Motor neuron (in vitro differentiated cells): ENCODE measurements around the gene PLPP1. TPM values are rescaled to one million over a fixed set of nuclear protein-coding genes. Genes with fewer than 3 reads are reported as not detected.
A peak's percentile ranks its signal among the peaks of the same experiment; 100 is the strongest.
"Not testable (repeated sequence)": the region's sequence is repeated elsewhere in the genome, so short reads cannot be mapped to it uniquely, and the experiment has no call there.

Source experiments
- ATAC-seq, 8 experiments: fragments of 200-7000 bp; cut with Tn5 transposase; replicated peaks in 6 of 8; 2 replicates each; pipeline ENCODE4 v1.8.0; 2021; ENCODE audit warnings: mild to moderate bottlenecking in 8 of 8, moderate library complexity in 8 of 8
- H3K27ac ChIP-seq, 2 donors: fragments of 250-450 bp; sonication (Bioruptor Pico); 2 replicates each; pipeline ENCODE4 v1.9.0; 2021; ENCODE audit warnings: antibody characterized with exemption in 2 of 2, mild to moderate bottlenecking in 2 of 2, moderate library complexity in 1 of 2
- H3K4me1 ChIP-seq, 2 donors: fragments of 250-450 bp; sonication (Bioruptor Pico); replicated peaks in 1 of 2; 2 replicates each; pipeline ENCODE4 v1.6.1; 2021; ENCODE audit warnings: antibody characterized with exemption in 2 of 2, mild to moderate bottlenecking in 2 of 2, moderate library complexity in 1 of 2
- H3K4me3 ChIP-seq, 5 donors: fragments of 250-450 bp; sonication (Bioruptor Pico); 2 replicates each; pipeline ENCODE4 v1.9.0; 2021; ENCODE audit warnings: antibody characterized with exemption in 5 of 5, mild to moderate bottlenecking in 5 of 5, moderate library complexity in 4 of 5
- WGBS, 10 experiments: fragments of 450-650 bp; shearing (Covaris generic); methylation state at CpG; one replicate each; pipeline ENCODE4 v1.0.0; 2022; 5-methylcytosine and 5-hydroxymethylcytosine counted together
- in situ Hi-C, 9 experiments: fragments of 400-800 bp; cut with MboI; loops; one replicate each; pipeline ENCODE4 v1.15.0; 2021; ENCODE audit warnings: low sequenced_read_pairs in 9 of 9, low pct_unique_long_range_greater_than_20kb in 2 of 9; ENCODE audit not compliant: unreplicated experiment in 9 of 9
- total RNA-seq, 8 experiments: library from RNA; unstranded; fragments of 300-600 nt; gene quantifications; 2 replicates each; pipeline versions ENCODE4 v1.2.3 to v1.2.4, GENCODE V29; 2022

The PLPP1 gene
- total RNA-seq, 8 experiments from 2014 or later = 9.3 to 57.8 (median 14.7) TPM

DNA sequence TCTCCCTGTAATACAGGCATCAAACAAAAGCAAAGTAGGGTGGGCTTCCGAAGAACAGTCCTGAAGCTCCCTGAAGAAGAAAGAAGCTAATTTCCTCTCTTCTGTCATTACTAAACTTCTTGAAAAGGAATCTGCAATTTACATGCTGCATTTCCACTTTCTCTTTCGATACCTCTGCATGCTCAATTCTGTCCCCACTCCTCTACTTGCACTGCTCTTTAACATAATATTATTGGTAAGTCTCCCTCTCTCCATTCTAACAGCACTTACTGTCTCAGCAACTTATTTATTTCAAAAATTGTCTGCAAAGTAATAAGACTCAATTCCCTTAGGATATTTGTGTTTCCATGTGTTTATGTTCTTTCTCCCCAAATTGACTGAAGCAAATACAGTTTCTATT lies 3.9 kb upstream of the PLPP1 start:
- ATAC-seq = no peak
- no peak overlapping the region for H3K27ac ChIP-seq
- WGBS, 10 experiments = 0 to 50% (median 17%) methylated on average over 1 to 2 of the region's 2 CpGs
- in situ Hi-C loops = no loop called here
- peaks cover 7% of the 10 kb centered on the region in 2 donors for H3K4me1 ChIP-seq
- no peak overlapping the region for H3K4me3 ChIP-seq

DNA sequence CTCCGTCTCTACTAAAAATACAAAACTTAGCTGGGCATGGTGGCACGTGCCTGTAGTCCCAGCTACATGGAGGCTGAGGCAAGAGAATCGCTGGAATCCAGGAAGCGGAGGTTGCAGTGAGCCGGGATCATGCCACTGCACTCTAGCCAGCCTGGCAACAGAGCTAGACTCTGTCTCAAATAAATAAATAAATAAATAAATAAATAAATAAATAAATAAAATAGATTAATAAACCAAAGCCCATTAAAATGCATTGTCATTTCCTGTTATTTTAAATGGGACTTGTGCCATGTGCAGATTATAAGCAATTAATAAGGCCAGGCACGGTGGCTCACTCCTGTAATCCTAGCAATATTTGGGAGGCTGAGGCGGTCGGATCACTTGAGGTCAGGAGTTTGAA lies 2.6 kb upstream of the PLPP1 start:
- 60 to 100% (median 97%) methylated on average over 1 to 7 of the region's 8 CpGs; no CpG with 5 or more reads in 1 of the 10 experiments for WGBS, 10 experiments
- ATAC-seq, in situ Hi-C loops, H3K27ac ChIP-seq, H3K4me3 ChIP-seq: not testable (repeated sequence)
- peaks cover 16 to 17% of the 10 kb centered on the region in 2 donors for H3K4me1 ChIP-seq

DNA sequence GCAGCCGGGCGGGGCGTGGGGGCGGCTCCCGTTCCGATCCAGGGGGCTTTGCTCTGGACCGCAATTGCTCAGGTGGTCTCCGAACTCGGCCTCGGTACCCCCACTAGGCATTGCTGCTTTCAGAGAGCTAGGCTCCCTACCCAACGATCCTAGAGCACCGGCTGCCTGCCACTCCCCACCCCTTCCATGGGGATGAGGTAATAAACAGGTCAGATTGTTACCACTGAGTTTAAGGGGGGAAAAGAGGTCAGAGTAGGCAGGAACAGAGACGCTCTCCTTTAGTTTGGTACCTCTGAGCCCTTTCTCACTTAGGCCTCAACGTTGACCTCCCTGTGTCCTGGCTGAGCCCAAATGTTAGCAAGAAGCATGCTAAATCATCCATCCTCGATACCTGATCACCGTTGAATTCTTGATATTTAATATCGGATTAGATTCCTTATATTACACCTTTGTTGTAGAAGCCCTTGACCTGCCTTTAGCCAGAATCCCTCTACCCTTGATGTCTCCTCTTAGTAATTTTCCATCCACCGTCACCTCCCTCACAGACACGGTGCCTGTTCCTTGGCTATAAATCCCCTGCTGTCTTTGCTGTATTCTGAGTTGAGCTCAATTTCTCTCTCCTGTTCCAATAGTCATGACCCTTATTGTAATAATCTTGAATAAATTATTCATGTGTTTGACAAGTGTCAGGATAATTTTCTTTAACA lies 588 bp upstream of the PLPP1 start:
- H3K27ac ChIP-seq = peak overlapping the region; percentile 90 to 94
- ATAC-seq = peak in 6 of 8 experiments; percentile 5 to 39 (median 16)
- peak overlapping the region; percentile 68 to 98 (median 81) for H3K4me3 ChIP-seq
- in situ Hi-C loops = no loop called here
- peaks cover 16 to 17% of the 10 kb centered on the region in 2 donors for H3K4me1 ChIP-seq
- 3 to 39% (median 19%) methylated on average over 1 to 13 of the region's 19 CpGs; no CpG with 5 or more reads in 3 of the 10 experiments for WGBS, 10 experiments

DNA sequence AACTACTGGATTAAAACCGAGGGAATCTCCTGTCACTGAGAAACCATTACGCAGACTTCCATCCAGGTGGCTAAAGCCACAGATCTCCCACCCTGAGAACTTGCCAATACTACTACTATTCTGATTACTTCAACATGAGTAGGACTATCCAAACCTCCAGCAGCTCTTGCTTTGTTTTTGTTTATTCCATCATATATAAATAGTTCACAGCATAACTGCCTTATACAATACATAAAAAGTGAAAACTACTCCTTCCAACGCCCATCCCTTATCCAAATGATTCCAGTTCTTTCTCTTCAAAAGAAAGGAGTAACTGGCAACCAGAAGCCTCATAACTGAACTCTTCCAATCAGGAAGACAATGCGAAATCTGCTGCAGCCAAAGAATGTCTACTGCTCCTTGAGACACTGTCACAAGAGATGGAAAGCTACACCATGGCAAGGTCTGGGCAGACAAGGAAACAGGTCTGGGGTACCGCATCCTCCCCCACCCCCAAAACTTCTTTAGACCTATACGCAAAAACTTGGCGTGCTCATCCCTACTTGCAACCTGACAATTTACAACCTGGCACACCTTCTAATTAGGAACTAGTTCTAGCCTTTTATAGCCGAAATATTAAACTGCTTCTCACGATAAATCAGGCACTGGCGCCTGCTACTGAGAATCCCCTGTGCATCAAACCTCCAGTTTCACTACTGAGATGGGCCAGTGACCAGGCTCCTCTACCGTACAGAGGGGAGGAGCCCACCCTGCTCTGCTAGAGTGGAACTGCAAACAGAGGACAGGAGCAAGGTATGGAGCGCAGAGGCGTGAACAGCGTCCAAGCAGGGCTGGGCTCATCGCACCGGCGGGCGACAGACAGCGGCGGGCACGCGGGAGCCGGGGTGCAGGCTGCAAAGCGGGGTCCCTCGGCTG lies 986 bp downstream of the PLPP1 start:
- 0 to 50% (median 7%) methylated on average over 1 to 11 of the region's 25 CpGs; no CpG with 5 or more reads in 1 of the 10 experiments for WGBS, 10 experiments
- peak; percentile 45 to 71 (median 67) for ATAC-seq

DNA sequence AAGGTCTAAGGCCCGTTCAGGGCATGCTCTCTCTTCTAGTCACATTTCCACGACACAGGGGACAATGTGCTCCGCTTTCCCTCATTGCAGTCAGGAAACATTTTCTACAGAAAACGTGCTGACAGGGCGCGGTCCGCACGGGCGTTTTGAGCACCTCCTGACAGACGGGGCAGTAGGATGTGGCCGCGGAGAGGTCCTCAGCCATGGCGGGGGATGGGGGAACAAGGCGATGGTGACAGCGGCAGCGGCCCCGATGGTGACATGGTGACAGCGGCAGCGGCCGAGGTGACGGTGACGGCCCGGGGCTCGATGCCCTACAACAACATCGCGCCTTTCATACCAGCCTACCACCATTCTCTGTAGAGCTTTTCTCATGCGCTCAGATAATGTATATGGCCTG lies 4.1 kb downstream of the PLPP1 start:
- no peak overlapping the region for H3K4me3 ChIP-seq
- peaks cover 14% of the 10 kb centered on the region in 2 donors for H3K4me1 ChIP-seq
- ATAC-seq = no peak
- WGBS, 10 experiments = 51 to 96% (median 92%) methylated on average over 2 to 14 of the region's 27 CpGs; no CpG with 5 or more reads in 3 of the 10 experiments
- in situ Hi-C loops = no loop called here
- H3K27ac ChIP-seq = no peak overlapping the region

More for the DNA sequence above, 986 bp downstream of the PLPP1 start:
- peak overlapping the region; percentile 68 to 98 (median 81) for H3K4me3 ChIP-seq
- peak overlapping the region; percentile 90 to 94 for H3K27ac ChIP-seq
- in situ Hi-C loops = no loop called here
- H3K4me1 ChIP-seq = peaks cover 16 to 17% of the 10 kb centered on the region in 2 donors

DNA sequence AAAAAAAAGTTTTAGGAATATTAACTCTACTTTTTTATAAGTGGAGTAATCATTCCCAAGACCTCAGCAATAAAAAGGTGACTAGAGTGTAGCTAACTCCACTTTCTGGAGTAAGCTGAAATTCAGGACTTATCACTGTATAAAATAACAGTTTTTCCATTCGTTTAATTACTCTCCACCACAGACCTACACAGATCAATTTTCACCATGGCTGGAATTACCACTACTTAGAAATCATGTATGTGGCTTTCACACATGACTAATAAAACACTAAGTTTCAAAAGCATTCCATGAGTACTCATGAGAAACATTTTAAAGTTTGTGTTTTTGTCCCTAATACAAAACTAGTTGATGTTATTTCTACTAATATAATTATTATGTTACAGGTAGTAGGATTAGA lies 9.9 kb downstream of the PLPP1 start:
- no peaks in the 10 kb centered on the region for H3K4me1 ChIP-seq
- in situ Hi-C loops = no loop called here
- 0 to 100% (median 89%) methylated on average over 1 of the region's 1 CpG; no CpG with 5 or more reads in 3 of the 10 experiments for WGBS, 10 experiments
- H3K4me3 ChIP-seq = no peak overlapping the region
- ATAC-seq = no peak
- H3K27ac ChIP-seq = no peak overlapping the region

DNA sequence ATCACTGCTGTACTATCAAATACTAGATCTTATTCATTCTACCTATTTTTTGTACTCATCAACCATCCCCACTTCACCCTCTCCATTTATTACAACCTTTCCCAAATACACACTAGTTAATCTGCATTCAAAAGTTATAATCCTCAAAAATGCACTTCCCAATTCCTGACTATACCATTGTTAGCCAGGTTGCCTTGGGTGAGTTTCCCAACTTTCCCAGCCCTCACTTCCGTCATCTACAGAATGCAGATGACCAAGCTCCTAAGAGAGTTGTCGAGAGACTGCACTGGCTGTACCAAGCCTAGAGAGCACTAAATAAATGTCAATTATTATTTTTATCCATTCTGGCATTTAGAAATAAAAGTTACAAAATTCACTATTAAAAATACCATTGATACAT lies 11.5 kb downstream of the PLPP1 start:
- WGBS, 10 experiments = 93 to 100% (median 100%) methylated on average over 1 to 2 of the region's 2 CpGs
- no peaks in the 10 kb centered on the region for H3K4me1 ChIP-seq
- no peak overlapping the region for H3K27ac ChIP-seq
- ATAC-seq = no peak
- no peak overlapping the region for H3K4me3 ChIP-seq
- in situ Hi-C loops = no loop called here

DNA sequence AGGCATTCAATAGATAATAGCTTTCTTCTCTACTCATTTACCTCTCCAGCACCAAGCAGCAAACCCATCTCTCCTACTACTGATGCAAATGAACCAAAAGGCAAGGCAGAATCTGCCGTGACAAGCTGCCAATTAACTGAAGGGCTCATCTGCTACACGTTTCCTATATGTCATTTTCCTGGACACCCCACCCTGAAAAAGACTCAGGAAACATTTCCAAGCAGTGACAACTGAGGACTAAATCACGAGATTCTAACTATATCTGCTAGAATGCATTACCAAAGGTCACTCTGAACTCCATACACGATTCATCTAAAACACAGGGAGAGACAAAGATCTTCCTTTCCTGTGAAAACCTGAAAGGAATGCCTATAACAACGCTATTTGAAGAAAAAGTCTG lies 12.9 kb downstream of the PLPP1 start:
- no peak overlapping the region for H3K27ac ChIP-seq
- ATAC-seq = peak in 2 of 8 experiments; percentile 58 to 63
- no peaks in the 10 kb centered on the region for H3K4me1 ChIP-seq
- in situ Hi-C loops = no loop called here
- H3K4me3 ChIP-seq = no peak overlapping the region
- 20 to 94% (median 80%) methylated on average over 1 to 5 of the region's 5 CpGs; no CpG with 5 or more reads in 1 of the 10 experiments for WGBS, 10 experiments

DNA sequence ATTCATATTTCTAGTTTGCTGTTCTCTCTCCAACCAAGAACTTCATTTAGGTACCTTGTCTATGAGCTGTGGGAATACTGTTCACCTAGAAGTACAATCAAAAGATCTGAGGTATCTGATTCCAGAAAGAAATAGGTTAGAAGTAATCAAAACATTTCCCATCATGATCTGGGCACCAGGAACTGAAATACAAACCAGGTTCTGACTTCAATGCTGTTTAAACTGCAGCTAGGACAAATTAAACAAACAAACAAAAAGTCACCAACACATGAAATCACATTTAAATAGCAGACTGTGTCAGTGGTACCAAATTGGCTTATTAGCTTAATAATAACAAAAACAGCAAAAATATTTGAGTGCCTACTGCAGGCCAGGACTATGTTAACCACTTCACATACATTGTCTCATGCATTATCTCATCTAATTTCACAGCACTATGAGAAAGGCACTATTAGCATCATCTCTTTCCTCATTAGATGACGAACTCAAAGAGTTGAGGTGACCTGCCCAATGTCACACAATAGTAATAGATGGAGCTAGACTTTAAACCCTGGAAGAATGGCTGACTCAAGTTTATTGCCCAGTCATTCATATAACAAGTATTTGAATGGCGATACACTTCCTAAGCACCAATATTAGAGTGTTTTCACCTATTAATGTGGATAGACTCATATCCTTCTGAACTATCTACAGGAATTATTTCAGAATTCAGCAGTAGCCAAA lies 14.5 kb downstream of the PLPP1 start:
- H3K27ac ChIP-seq = no peak overlapping the region
- WGBS, 10 experiments = 72 to 100% (median 90%) methylated on average over 1 to 2 of the region's 2 CpGs; no CpG with 5 or more reads in 5 of the 10 experiments

DNA sequence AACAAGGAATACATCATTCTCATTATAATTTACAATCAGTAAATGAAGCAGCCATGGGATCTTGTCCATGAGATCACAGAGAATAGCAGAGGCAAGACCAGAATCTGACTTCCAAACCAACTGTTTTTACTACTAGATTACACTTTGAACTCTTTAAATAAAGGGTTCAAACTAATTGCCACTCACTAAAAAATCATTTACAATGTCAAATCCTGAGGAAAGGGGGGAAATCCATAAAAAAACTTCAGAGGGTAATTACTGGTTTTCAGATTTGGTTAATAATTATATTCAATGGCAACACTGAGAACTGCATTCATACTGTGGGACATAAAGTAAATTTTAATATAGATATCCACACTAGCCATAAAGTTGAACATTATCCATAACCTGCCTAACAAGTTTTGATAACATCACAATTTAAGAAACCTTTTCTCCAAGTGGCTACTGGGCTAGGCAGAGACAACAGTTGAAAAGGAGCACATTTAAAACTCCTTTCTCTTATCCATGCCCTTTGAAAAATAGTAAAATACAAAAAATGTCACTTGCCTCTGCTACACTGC lies 15.9 kb downstream of the PLPP1 start:
- Histone ChIP-seq H3K4me3 (no peak overlapping the region), H3K4me1 (no peaks in the 10 kb centered on the region), H3K27ac (no peak overlapping the region)
- in situ Hi-C loops = no loop called here
- no peak for ATAC-seq

More for the DNA sequence above, 14.5 kb downstream of the PLPP1 start:
- no peaks in the 10 kb centered on the region for H3K4me1 ChIP-seq
- in situ Hi-C loops = no loop called here
- no peak overlapping the region for H3K4me3 ChIP-seq
- ATAC-seq = no peak

DNA sequence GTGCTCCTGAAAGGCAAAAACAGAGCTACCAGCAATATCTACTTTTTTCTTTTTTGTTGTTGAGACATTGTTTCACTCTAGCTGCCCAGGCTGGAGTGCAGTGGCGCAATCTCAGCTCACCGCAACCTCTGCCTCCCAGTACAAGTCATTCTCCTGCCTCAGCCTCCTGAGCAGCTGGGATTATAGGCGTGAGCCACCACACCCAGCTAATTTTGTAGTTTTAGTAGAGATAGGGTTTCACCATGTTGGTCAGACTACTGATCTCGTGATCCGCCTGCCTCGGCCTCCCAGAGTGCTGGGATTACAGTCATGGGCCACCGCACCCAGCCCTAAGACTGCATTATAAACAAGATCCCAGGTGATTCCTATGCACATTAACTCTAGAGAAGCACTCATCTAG lies 17.0 kb downstream of the PLPP1 start:
- WGBS, 10 experiments = 90 to 100% (median 100%) methylated on average over 1 to 5 of the region's 7 CpGs; no CpG with 5 or more reads in 3 of the 10 experiments
- no peak for ATAC-seq
- H3K4me1 ChIP-seq = no peaks in the 10 kb centered on the region
- H3K27ac ChIP-seq = no peak overlapping the region
- no peak overlapping the region for H3K4me3 ChIP-seq
- in situ Hi-C loops = no loop called here

DNA sequence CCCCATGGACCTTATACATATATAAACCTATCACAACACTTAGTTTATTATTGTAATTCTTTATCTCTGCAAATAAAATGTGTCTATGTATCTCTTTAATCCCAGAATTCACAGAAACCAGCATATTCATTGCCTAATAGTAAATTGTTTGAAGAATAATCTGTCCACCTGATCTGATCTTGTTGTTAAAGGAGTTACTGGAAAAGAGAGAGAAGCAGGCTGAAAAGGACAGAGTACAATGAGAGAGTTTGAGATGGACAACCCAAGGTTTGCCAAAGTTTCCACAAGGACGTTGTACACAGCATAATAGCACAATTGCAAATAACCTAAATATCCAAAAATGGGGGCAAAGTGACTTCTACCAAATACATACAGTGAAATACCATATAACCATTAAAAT lies 23.8 kb downstream of the PLPP1 start:
- H3K4me3 ChIP-seq = no peak overlapping the region
- WGBS, 10 experiments = 40 to 100% (median 78%) methylated on average over 1 of the region's 1 CpG; no CpG with 5 or more reads in 1 of the 10 experiments
- no peak overlapping the region for H3K27ac ChIP-seq
- ATAC-seq = no peak
- in situ Hi-C loops = no loop called here
- no peaks in the 10 kb centered on the region for H3K4me1 ChIP-seq
